Effector memory CD8-positive, alpha-beta T cell (primary cell): Measurements from ENCODE around the gene ANAPC13.

Experiments
- ATAC-seq: fragments of 150-1000 bp; cut with Tn5 transposase; replicated peaks from 2 replicates; pipeline ENCODE4 v1.10.0; 2021; ENCODE audit warnings: mild to moderate bottlenecking, moderate library complexity
- DNase-seq, 3 experiments: peaks; one replicate each; pipeline ENCODE4 v3.0.0; 2021
- H3K27ac Mint-ChIP-seq, 2 donors: one replicate each; pipeline ENCODE4 v1.8.0; 2022; ENCODE audit warnings: mild to moderate bottlenecking in 2 of 2, mixed read lengths in 2 of 2, moderate library complexity in 2 of 2
- H3K27me3 Mint-ChIP-seq, 2 donors: one replicate each; pipeline ENCODE4 v1.8.0; 2022; ENCODE audit warnings: mixed read lengths in 2 of 2
- H3K36me3 Mint-ChIP-seq: one replicate; pipeline ENCODE4 v1.8.0; 2022; ENCODE audit warnings: mild to moderate bottlenecking, moderate library complexity, mixed read lengths; ENCODE audit not compliant: insufficient read depth
- H3K4me1 Mint-ChIP-seq, 2 donors: one replicate each; pipeline ENCODE4 v1.8.0; 2022; ENCODE audit warnings: low read depth in 2 of 2, mixed read lengths in 2 of 2
- H3K4me3 Mint-ChIP-seq, 2 donors: one replicate each; pipeline ENCODE4 v1.8.0; 2022; ENCODE audit warnings: mild to moderate bottlenecking in 2 of 2, mixed read lengths in 2 of 2, moderate library complexity in 2 of 2
- H3K9me3 Mint-ChIP-seq, 2 donors: one replicate each; pipeline ENCODE4 v1.8.0; 2022; ENCODE audit warnings: mixed read lengths in 2 of 2

ANAPC13 gene

GRCh38 chr3:134430950-134431445, 54.8 kb downstream of the ANAPC13 start:
- H3K9me3 Mint-ChIP-seq, result no peaks in the 10 kb centered on the region
- no peaks in the 10 kb centered on the region for H3K36me3 Mint-ChIP-seq
- no peak overlapping the region for H3K27ac Mint-ChIP-seq
- no peak for ATAC-seq
- H3K27me3 Mint-ChIP-seq, result peaks cover 26 to 70% of the 10 kb centered on the region in 2 donors
- no peak for DNase-seq
- peaks cover 0 to 2% of the 10 kb centered on the region in 2 donors for H3K4me1 Mint-ChIP-seq
- no peak overlapping the region for H3K4me3 Mint-ChIP-seq

- H3K27me3 Mint-ChIP-seq, result peaks cover 26 to 68% of the 10 kb centered on the region in 2 donors
- no peak for ATAC-seq
- DNase-seq, result no peak
- no peaks in the 10 kb centered on the region for H3K9me3 Mint-ChIP-seq
- H3K36me3 Mint-ChIP-seq, result no peaks in the 10 kb centered on the region
- H3K27ac Mint-ChIP-seq, result no peak overlapping the region
- H3K4me3 Mint-ChIP-seq, result no peak overlapping the region
- H3K4me1 Mint-ChIP-seq, result peaks cover 0 to 2% of the 10 kb centered on the region in 2 donors
Observed at GRCh38 chr3:134430174-134430573, 55.6 kb downstream of the ANAPC13 start.

- DNase-seq, result no peak
- Mint-ChIP-seq H3K4me3 (no peak overlapping the region), H3K27me3 (peaks cover 26 to 61% of the 10 kb centered on the region in 2 donors), H3K4me1 (peaks cover 0 to 2% of the 10 kb centered on the region in 2 donors), H3K36me3 (no peaks in the 10 kb centered on the region), H3K27ac (peak overlapping the region in 1 of 2 donors; percentile 65), H3K9me3 (no peaks in the 10 kb centered on the region)
- no peak for ATAC-seq
Observed at GRCh38 chr3:134428401-134428800, 57.4 kb downstream of the ANAPC13 start.
